ENCODE results near the gene MYO7B.

The MYO7B gene

GRCh38 chr2:127578411-127578810 lies 42.9 kb downstream of the MYO7B start:
- WGBS, 2 experiments: 87% methylated on average over 6 of the region's 6 CpGs
- H3K9me3 ChIP-seq (ENCODE audit: control insufficient read depth, low read length): no peaks in the 10 kb centered on the region
- H3K4me3 ChIP-seq (ENCODE audit: insufficient read depth, low read depth, low read length): no peak overlapping the region

GRCh38 chr2:127579231-127579630 lies 43.7 kb downstream of the MYO7B start:
- Histone ChIP-seq H3K27ac (ENCODE audit: insufficient read depth, low read depth, low read length, poor library complexity, severe bottlenecking) (no peak overlapping the region), H3K36me3 (ENCODE audit: control insufficient read depth, insufficient read depth, low read length) (no peaks in the 10 kb centered on the region), H3K27me3 (ENCODE audit: control insufficient read depth, insufficient read depth, low read length, poor library complexity, severe bottlenecking) (no peaks in the 10 kb centered on the region), H3K4me3 (ENCODE audit: insufficient read depth, low read depth, low read length) (no peak overlapping the region), H3K9me3 (ENCODE audit: control insufficient read depth, low read length) (no peaks in the 10 kb centered on the region), H3K4me1 (ENCODE audit: control insufficient read depth, insufficient read depth, low read length) (no peaks in the 10 kb centered on the region)
- 95 to 96% methylated on average over 4 of the region's 4 CpGs for WGBS, 2 experiments

More at GRCh38 chr2:127578411-127578810, 42.9 kb downstream of the MYO7B start:
- no peaks in the 10 kb centered on the region for H3K4me1 ChIP-seq (ENCODE audit: control insufficient read depth, insufficient read depth, low read length)
- H3K27me3 ChIP-seq (ENCODE audit: control insufficient read depth, insufficient read depth, low read length, poor library complexity, severe bottlenecking): no peaks in the 10 kb centered on the region
- no peaks in the 10 kb centered on the region for H3K36me3 ChIP-seq (ENCODE audit: control insufficient read depth, insufficient read depth, low read length)
- no peak overlapping the region for H3K27ac ChIP-seq (ENCODE audit: insufficient read depth, low read depth, low read length, poor library complexity, severe bottlenecking)

DNA sequence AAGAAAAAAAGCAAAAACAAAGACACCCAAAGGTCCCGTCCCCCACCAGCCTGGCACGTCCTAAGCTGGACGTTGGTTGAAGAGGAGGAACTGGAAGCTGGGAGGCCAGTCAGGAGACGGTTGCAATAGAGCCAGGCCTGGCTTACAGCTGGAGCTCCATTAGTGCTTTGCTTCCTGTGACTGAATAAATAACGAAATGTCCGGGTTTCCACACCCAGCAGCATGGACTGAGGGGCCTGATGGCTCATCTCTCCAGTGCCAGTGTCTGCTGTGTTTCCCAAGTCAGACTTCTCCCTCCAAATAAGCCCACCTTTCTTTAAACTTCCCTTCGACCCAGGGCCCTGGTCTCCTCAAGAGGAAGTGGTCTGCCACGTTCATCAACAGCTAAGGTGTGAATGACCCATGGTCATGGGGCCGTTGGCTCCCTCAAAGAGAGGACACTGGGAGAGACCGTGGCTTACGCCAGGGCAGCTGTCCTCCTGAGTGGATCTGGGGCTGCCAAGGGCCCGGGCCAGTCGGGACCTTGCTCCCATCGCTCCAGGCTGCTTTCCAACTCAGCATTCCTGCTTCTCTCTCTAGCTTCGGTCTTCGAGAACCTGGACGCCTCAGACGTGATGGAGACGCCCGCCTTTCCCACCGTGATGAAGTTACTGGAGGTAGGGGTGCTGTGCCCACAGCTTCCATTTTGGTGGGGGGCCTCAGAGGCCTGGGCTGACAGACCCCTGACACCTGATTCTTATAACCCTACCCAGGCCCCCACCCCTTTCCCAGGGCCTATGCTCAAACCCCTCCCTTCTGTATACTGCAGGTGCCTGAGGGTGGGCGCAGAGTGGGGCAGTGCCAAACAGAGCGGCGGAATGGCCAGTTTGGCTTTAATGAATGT lies 44.9 kb downstream of the MYO7B start:
- no peaks in the 10 kb centered on the region for H3K36me3 ChIP-seq (ENCODE audit: control insufficient read depth, insufficient read depth, low read length)
- H3K27me3 ChIP-seq (ENCODE audit: control insufficient read depth, insufficient read depth, low read length, poor library complexity, severe bottlenecking): no peaks in the 10 kb centered on the region
- no peaks in the 10 kb centered on the region for H3K4me1 ChIP-seq (ENCODE audit: control insufficient read depth, insufficient read depth, low read length)
- H3K4me3 ChIP-seq (ENCODE audit: insufficient read depth, low read depth, low read length): no peak overlapping the region
- H3K27ac ChIP-seq (ENCODE audit: insufficient read depth, low read depth, low read length, poor library complexity, severe bottlenecking): no peak overlapping the region
- 94% methylated on average over 24 of the region's 24 CpGs for WGBS, 2 experiments
- H3K9me3 ChIP-seq (ENCODE audit: control insufficient read depth, low read length): no peaks in the 10 kb centered on the region

DNA sequence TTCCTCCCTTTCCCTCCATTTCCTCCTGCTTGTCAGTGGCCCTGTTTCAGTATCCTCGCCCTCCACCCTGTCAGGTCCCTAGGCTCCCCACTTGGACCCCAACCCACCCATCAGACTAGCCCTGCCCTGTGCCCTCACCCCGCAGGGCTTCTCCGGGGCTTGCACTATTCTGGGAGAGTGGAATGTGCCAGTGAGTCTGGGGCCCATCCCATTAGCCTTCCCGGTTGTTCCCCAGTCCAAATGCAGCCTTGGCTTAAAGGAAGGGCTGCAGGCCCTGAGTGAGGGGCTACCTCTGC lies 45.5 kb downstream of the MYO7B start:
- no peaks in the 10 kb centered on the region for H3K9me3 ChIP-seq (ENCODE audit: control insufficient read depth, low read length)
- no peak overlapping the region for H3K4me3 ChIP-seq (ENCODE audit: insufficient read depth, low read depth, low read length)
- H3K4me1 ChIP-seq (ENCODE audit: control insufficient read depth, insufficient read depth, low read length): no peaks in the 10 kb centered on the region
- H3K27me3 ChIP-seq (ENCODE audit: control insufficient read depth, insufficient read depth, low read length, poor library complexity, severe bottlenecking): no peaks in the 10 kb centered on the region
- H3K27ac ChIP-seq (ENCODE audit: insufficient read depth, low read depth, low read length, poor library complexity, severe bottlenecking): no peak overlapping the region
- H3K36me3 ChIP-seq (ENCODE audit: control insufficient read depth, insufficient read depth, low read length): no peaks in the 10 kb centered on the region
- 86 to 93% methylated on average over 4 of the region's 4 CpGs for WGBS, 2 experiments

DNA sequence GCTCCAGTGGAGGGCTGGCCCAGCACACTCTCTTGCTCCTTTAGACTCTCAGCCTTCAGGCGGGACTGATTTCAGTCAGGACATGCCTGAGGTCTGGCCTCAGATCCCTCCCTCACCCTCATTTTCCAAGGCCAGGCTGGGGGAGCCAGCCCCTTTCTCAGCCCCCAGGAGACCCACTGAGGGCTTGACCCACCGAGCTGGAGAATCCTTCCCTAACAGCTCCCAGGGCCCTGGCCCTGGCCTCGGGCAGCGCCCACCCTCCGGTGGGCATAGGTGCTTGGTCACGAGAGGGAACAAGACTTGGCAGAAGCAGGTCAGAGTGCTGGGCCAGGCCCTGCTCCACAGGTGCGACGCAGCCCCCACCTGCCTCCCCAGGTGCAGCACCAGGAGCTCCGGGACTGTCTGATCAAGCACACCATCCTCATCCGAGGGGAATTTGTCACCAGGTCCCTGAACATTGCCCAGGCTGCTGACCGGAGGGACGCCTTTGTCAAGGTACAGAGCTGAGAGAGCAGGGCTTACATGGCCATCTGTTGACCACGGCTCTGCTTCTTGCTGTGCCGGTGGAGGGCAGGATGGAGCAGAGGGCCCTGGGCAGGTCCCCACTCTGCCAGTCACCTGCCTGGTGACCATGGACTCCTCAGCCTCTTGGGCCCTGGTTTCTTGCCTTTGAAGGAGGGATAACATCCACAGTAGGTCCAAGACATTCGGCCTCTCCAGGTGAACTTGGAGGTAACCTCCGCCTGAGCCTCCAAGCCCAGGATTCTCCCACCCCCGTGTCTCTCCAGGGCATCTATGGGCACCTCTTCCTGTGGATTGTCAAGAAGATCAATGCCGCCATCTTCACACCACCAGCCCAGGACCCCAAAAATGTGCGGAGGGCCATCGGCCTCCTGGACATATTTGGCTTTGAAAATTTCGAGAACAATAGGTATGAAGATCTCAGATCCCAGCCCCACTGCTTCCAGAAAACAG lies 46.3 kb downstream of the MYO7B start:
- H3K36me3 ChIP-seq (ENCODE audit: control insufficient read depth, insufficient read depth, low read length): no peaks in the 10 kb centered on the region
- no peaks in the 10 kb centered on the region for H3K27me3 ChIP-seq (ENCODE audit: control insufficient read depth, insufficient read depth, low read length, poor library complexity, severe bottlenecking)
- no peak overlapping the region for H3K27ac ChIP-seq (ENCODE audit: insufficient read depth, low read depth, low read length, poor library complexity, severe bottlenecking)
- 94% methylated on average over 21 of the region's 21 CpGs for WGBS, 2 experiments
- no peak overlapping the region for H3K4me3 ChIP-seq (ENCODE audit: insufficient read depth, low read depth, low read length)
- no peaks in the 10 kb centered on the region for H3K9me3 ChIP-seq (ENCODE audit: control insufficient read depth, low read length)
- H3K4me1 ChIP-seq (ENCODE audit: control insufficient read depth, insufficient read depth, low read length): no peaks in the 10 kb centered on the region

DNA sequence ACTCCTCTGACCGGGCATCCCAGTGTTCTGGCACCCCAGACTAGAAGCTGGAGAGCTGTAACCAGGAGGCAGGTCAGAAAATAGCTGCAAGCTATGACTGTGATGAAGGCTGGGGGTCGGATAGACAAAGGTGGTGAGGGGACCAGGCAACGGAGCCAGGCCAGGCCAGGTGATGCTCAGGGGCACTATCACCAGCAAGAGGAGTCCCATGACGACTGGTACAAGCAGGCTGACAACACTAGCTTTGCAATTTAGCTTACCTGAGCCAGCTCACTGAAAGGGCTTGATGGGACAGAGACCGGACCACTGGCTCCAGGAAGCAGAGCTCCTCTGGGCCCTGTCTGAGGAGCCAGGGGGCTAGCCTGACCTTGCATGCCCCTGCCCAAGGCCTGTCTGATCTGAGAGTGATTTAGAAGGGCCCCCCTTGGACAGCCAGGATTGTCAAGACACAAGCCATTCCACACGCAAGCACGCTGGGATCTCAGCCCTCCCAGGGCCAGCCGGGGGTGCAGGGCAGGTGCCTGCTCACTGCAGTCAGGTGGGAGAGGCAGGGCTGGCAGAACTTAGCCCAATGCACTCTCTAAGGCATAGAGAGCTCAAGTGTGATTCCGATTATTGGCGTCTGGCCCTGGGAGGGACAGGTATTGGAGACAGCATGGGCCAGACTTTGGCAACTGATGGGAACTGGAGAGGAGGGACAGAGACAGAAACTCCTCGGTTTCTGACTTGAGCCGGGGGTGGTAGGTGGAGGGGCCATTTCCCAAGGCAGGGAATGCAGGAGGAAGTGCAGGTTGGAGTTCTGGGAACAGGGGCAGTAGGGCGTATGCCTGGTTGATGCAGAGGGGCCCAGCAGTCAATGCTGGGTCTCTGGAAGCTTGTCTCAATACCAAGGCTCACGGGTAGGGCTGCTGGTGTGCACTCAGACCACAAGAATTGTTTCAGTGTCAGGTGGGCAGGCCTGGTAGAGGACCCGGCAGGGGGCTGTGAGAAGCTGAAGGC lies 47.7 kb downstream of the MYO7B start:
- Histone ChIP-seq H3K36me3 (ENCODE audit: control insufficient read depth, insufficient read depth, low read length) (no peaks in the 10 kb centered on the region), H3K4me3 (ENCODE audit: insufficient read depth, low read depth, low read length) (no peak overlapping the region), H3K4me1 (ENCODE audit: control insufficient read depth, insufficient read depth, low read length) (no peaks in the 10 kb centered on the region), H3K9me3 (ENCODE audit: control insufficient read depth, low read length) (no peaks in the 10 kb centered on the region), H3K27me3 (ENCODE audit: control insufficient read depth, insufficient read depth, low read length, poor library complexity, severe bottlenecking) (no peaks in the 10 kb centered on the region), H3K27ac (ENCODE audit: insufficient read depth, low read depth, low read length, poor library complexity, severe bottlenecking) (no peak overlapping the region)
- 87 to 91% methylated on average over 15 of the region's 15 CpGs for WGBS, 2 experiments

DNA sequence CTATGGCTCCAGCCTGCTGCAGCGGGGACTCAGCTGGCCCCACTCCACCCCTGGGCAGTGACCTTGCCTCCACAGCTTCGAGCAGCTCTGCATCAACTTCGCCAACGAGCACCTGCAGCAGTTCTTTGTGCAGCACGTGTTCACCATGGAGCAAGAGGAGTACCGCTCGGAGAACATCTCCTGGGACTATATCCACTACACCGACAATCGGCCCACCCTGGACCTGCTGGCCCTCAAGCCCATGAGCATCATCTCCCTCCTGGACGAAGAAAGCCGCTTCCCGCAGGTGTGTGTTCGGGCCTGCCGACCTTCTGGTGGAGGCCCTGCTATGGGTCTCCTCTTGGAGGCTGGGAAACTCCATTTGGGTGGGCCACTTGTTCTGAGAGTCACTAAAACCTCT lies 48.6 kb downstream of the MYO7B start:
- no peaks in the 10 kb centered on the region for H3K9me3 ChIP-seq (ENCODE audit: control insufficient read depth, low read length)
- H3K4me1 ChIP-seq (ENCODE audit: control insufficient read depth, insufficient read depth, low read length): no peaks in the 10 kb centered on the region
- H3K27ac ChIP-seq (ENCODE audit: insufficient read depth, low read depth, low read length, poor library complexity, severe bottlenecking): no peak overlapping the region
- H3K4me3 ChIP-seq (ENCODE audit: insufficient read depth, low read depth, low read length): no peak overlapping the region
- no peaks in the 10 kb centered on the region for H3K27me3 ChIP-seq (ENCODE audit: control insufficient read depth, insufficient read depth, low read length, poor library complexity, severe bottlenecking)
- no peaks in the 10 kb centered on the region for H3K36me3 ChIP-seq (ENCODE audit: control insufficient read depth, insufficient read depth, low read length)
- 93 to 97% methylated on average over 14 of the region's 14 CpGs for WGBS, 2 experiments

DNA sequence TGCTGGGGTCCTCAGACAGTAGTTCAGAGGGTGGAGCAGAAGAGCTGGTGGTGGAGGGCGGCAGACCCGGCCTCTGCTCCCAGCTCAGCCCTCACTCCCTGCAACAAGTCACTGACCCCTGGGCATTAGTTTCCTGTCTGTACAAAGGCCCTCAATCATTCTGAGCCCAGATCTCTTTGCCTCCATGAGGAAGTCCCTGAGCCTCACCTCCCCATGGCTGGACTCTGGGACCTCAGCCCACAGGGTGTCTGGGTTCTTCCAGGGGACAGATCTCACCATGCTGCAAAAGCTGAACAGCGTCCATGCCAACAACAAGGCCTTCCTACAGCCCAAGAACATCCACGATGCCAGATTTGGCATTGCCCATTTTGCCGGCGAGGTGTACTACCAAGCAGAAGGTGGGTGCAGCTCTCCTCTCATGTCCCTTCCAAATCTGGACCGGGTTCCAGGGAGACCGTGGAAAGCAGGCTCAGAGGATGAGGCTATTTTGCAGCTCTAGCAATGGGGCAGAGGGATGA lies 49.1 kb downstream of the MYO7B start:
- Histone ChIP-seq H3K36me3 (ENCODE audit: control insufficient read depth, insufficient read depth, low read length) (no peaks in the 10 kb centered on the region), H3K4me1 (ENCODE audit: control insufficient read depth, insufficient read depth, low read length) (no peaks in the 10 kb centered on the region), H3K9me3 (ENCODE audit: control insufficient read depth, low read length) (no peaks in the 10 kb centered on the region), H3K27me3 (ENCODE audit: control insufficient read depth, insufficient read depth, low read length, poor library complexity, severe bottlenecking) (no peaks in the 10 kb centered on the region), H3K4me3 (ENCODE audit: insufficient read depth, low read depth, low read length) (no peak overlapping the region), H3K27ac (ENCODE audit: insufficient read depth, low read depth, low read length, poor library complexity, severe bottlenecking) (no peak overlapping the region)
- WGBS, 2 experiments: 83 to 84% methylated on average over 8 of the region's 8 CpGs

GRCh38 chr2:127585270-127585807 lies 49.9 kb downstream of the MYO7B start:
- WGBS, 2 experiments: 86 to 92% methylated on average over 5 of the region's 5 CpGs
- Histone ChIP-seq H3K27ac (ENCODE audit: insufficient read depth, low read depth, low read length, poor library complexity, severe bottlenecking) (no peak overlapping the region), H3K27me3 (ENCODE audit: control insufficient read depth, insufficient read depth, low read length, poor library complexity, severe bottlenecking) (no peaks in the 10 kb centered on the region), H3K4me1 (ENCODE audit: control insufficient read depth, insufficient read depth, low read length) (no peaks in the 10 kb centered on the region), H3K36me3 (ENCODE audit: control insufficient read depth, insufficient read depth, low read length) (no peaks in the 10 kb centered on the region), H3K9me3 (ENCODE audit: control insufficient read depth, low read length) (no peaks in the 10 kb centered on the region), H3K4me3 (ENCODE audit: insufficient read depth, low read depth, low read length) (no peak overlapping the region)
